Esophagus muscularis mucosa (tissue), 4 donors: ENCODE measurements around the gene PKN1.
A peak's percentile ranks its signal among the peaks of the same experiment; 100 is the strongest.

ENCODE experiments used
- EP300 ChIP-seq: sonication (generic); formaldehyde crosslinking; IDR thresholded peaks from one replicate; pipeline ENCODE4 v1.6.1; 2017; ENCODE audit warnings: antibody characterized with exemption
- POLR2AphosphoS5 ChIP-seq, 2 donors: sonication (generic); formaldehyde crosslinking; IDR thresholded peaks; one replicate each; pipeline ENCODE4 v1.6.1; 2017; ENCODE audit warnings: antibody characterized with exemption in 2 of 2
- TF ChIP-seq, protein P1 (sequence below), 3 experiments: fragments of 200-600 bp in 2 of 3; fragments of 450-650 bp in 1 of 3; sonication (generic) in 2 of 3; IDR thresholded peaks; one replicate each; pipeline ENCODE4 v1.5.1; 2017 to 2019; ENCODE audit warnings: antibody characterized with exemption in 3 of 3, mild to moderate bottlenecking in 2 of 3, moderate library complexity in 1 of 3

DNA sequence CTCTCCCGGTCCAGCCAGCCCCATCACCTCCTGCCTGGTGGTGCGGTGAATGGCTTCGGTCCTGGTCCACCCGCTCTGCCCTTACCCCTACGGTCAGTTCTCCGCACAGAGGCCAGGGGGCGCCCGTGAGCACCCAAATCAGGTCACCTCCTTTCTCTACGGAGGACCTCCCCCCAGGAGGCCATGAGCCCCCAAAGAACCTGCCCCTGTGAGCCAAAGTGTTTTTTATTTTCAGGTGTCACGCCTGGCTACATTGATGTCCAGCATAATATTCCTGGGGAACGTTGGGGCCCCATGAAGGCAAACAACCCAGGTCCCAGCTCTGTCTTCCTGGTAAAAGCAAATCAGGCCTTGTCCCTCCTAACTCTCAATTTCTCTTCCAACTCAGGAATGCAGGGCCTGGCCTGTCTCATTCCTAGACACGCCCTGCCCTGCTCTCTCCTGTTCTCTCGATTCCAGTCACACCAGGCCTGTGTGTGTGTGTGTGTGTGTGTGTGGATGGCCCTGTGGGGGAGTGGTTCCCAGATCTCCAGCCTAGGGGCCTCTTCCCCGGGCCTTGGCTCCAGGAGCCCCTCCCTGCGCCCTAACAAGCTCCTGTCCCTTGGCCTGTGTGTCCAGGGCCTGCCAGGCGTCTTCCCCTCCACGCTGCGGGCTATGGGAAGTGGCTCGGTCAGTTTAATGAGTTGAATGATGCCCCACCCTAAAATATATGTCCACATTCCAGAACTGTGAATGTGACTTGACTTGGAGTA, 72.6 kb downstream of the PKN1 start:
- TF ChIP-seq, protein P1, sequence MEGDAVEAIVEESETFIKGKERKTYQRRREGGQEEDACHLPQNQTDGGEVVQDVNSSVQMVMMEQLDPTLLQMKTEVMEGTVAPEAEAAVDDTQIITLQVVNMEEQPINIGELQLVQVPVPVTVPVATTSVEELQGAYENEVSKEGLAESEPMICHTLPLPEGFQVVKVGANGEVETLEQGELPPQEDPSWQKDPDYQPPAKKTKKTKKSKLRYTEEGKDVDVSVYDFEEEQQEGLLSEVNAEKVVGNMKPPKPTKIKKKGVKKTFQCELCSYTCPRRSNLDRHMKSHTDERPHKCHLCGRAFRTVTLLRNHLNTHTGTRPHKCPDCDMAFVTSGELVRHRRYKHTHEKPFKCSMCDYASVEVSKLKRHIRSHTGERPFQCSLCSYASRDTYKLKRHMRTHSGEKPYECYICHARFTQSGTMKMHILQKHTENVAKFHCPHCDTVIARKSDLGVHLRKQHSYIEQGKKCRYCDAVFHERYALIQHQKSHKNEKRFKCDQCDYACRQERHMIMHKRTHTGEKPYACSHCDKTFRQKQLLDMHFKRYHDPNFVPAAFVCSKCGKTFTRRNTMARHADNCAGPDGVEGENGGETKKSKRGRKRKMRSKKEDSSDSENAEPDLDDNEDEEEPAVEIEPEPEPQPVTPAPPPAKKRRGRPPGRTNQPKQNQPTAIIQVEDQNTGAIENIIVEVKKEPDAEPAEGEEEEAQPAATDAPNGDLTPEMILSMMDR (IDR thresholded peaks at IDR 0.05): peak; percentile 39 to 57 (median 42)
- no peak for TF ChIP-seq POLR2AphosphoS5 (IDR thresholded peaks at IDR 0.05)
- TF ChIP-seq EP300: no peak
